22Rv1 (cell line): ENCODE measurements around the gene SCTR.

ENCODE experiments used
- H3K27ac ChIP-seq: fragments of 450-650 bp; 2 replicates; pipeline ENCODE4 v1.5.1; 2017
- CTCF ChIP-seq: fragments of 450-650 bp; IDR thresholded peaks from 2 replicates; pipeline ENCODE4 v1.5.1; 2017; ENCODE audit warnings: mild to moderate bottlenecking
- ZFX ChIP-seq: fragments of 450-650 bp; IDR thresholded peaks from 2 replicates; pipeline ENCODE4 v1.6.1; 2017; ENCODE audit warnings: antibody characterized with exemption, borderline replicate concordance

Gene SCTR

DNA sequence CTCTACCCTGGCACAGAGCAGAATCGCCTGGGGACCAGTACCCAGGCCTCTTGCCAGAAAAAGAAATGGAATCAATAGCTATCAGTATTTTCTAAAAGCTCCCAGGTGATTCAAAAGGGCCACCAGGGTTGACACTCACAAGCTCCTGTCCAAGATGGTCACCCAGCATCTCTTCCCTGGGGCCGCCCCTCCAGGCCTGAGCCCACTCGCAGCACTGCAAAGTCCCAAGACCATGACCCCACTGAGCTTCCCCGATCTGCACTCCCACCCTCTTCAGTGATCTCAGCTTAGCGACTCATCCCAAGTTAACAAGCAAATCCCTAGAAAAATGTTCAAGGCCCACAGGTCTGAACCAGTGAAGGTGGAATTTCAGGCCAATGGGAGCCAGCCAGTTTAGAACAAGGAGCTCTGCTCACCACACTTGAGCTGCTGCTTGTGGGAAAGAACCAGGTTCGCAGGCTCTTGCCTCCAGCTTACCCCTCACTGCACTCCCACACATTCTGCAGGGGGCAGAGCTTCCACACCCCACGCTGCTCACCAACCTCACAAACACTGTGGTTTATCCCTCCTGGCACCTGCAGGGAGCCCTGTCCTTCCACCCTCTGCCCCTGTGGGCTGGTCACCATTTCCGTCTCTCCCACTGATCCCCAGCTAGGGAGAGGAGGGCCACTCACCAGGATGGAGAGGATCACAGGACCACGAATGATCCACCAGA is 72.8 kb downstream of the SCTR start:
- no peak overlapping the region for H3K27ac ChIP-seq
- TF ChIP-seq ZFX (no peak), CTCF (no peak)

DNA sequence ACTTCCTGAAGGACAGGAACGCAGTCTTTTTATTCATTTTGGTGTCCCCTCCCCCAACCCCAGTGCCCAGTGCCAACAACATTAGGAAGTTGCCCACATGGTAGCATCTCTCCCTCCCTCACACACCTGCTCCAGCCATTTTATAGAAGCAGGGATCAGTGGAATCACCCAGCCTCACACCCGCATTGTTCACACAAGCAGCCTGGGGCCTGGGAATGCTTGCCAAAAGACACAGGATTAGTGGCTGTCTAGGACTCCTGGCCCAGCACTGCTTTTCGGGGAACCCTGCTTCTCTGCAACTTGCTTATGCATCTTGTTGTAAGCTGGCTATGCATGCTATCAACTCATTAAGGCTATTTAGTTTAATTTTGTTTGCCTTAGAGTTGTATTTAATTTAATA is 74.8 kb downstream of the SCTR start:
- H3K27ac ChIP-seq = no peak overlapping the region
- TF ChIP-seq ZFX (no peak), CTCF (no peak)

- H3K27ac ChIP-seq = no peak overlapping the region
- TF ChIP-seq CTCF = no peak
- no peak for TF ChIP-seq ZFX
Observed at GRCh38 chr2:119448427-119449141, 75.7 kb downstream of the SCTR start.

DNA sequence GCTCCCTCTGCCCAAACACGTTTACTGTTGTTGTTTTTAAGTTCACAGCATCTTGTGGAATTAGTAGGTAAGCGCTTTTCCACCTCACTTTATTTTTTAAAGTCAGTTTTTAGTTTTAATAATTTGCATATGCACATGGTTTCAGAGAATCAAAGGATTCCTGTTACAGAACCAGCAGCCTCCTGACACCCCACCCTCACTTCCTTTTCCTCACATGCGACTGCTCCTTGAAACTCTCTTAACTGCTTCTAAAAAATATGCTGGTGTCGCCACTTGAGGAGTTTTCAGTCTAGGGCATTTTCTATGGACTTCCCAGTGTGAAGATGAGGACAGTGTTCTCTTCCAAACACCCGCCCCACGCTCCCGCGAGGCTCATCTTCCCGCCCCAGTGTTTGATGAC is 78.2 kb downstream of the SCTR start:
- TF ChIP-seq ZFX (no peak), CTCF (no peak)
- no peak overlapping the region for H3K27ac ChIP-seq

- no peak overlapping the region for H3K27ac ChIP-seq
- TF ChIP-seq CTCF (no peak), ZFX (no peak)
Observed at GRCh38 chr2:119442850-119443249, 81.4 kb downstream of the SCTR start.

DNA sequence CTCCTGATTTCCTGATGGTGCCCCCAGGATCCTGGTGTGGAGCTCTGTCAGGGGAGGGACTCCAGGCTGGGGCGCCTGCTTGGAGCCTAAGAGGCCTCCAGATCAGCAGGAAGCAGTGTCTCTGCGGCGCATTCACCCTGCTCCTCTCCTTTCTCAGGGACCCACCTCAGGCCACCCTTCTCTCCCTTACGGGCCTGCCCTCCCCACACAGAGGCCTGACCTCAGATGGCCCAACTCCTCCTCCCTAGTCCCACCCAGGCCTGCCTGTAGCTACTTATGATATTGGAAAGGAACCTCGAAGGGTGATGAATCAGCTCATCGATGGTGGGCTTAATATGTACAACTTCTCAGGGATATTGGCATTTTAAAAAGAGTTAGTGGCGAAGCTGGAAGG is 82.1 kb downstream of the SCTR start:
- TF ChIP-seq ZFX (no peak), CTCF (no peak)

More for the DNA sequence above, 82.1 kb downstream of the SCTR start:
- H3K27ac ChIP-seq = no peak overlapping the region
